WTC11 (cell line): ENCODE data around the gene PDZK1. TPM values are rescaled to one million over a fixed set of nuclear protein-coding genes. Genes with fewer than 3 reads are reported as not detected.

Source experiments
- ATAC-seq: fragments of 200-7000 bp; cut with Tn5 transposase; 2 replicates; pipeline ENCODE4 v1.10.0; 2021; ENCODE audit warnings: mild to moderate bottlenecking, moderate library complexity
- CTCF ChIA-PET: fragments of 300-600 bp; sonication (Branson Sonifier 250); formaldehyde crosslinking; loops from one replicate; lab custom pipeline; 2021; ENCODE audit warnings: antibody characterized with exemption; lab: Charles Lee
- POLR2A ChIA-PET: fragments of 350-600 bp; sonication (Branson Sonifier 250); formaldehyde crosslinking; loops from one replicate; lab custom pipeline; 2021; ENCODE audit warnings: antibody characterized with exemption; lab: Charles Lee
- DNase-seq: peaks from one replicate; pipeline ENCODE4 v3.0.0; 2021; ENCODE audit warnings: low spot score
- H3K27ac Mint-ChIP-seq: 2 replicates; pipeline ENCODE4 v1.8.0; 2021; ENCODE audit warnings: mixed read lengths
- H3K27me3 Mint-ChIP-seq: 2 replicates; pipeline ENCODE4 v1.8.0; 2021; ENCODE audit warnings: low read depth, mild to moderate bottlenecking, moderate library complexity, mixed read lengths
- H3K36me3 Mint-ChIP-seq: 2 replicates; pipeline ENCODE4 v1.8.0; 2021; ENCODE audit warnings: mixed read lengths
- H3K4me1 Mint-ChIP-seq: 2 replicates; pipeline ENCODE4 v1.8.0; 2022; ENCODE audit warnings: mixed read lengths
- H3K4me3 Mint-ChIP-seq: 2 replicates; pipeline ENCODE4 v1.8.0; 2021; ENCODE audit warnings: mild to moderate bottlenecking, moderate library complexity, mixed read lengths
- H3K9me3 Mint-ChIP-seq: 2 replicates; pipeline ENCODE4 v1.8.0; 2021; ENCODE audit warnings: mixed read lengths
- CREB1 ChIP-seq: sonication (generic); formaldehyde crosslinking; IDR thresholded peaks from 2 replicates; pipeline ENCODE4 v1.8.0; 2023; ENCODE audit warnings: mild to moderate bottlenecking, missing genetic modification reagents
- CREM ChIP-seq: sonication (generic); formaldehyde crosslinking; IDR thresholded peaks from 2 replicates; pipeline ENCODE4 v1.8.1; 2022; ENCODE audit warnings: mild to moderate bottlenecking, missing genetic modification reagents, moderate library complexity
- EMX1 ChIP-seq: fragments of 250-450 bp; sonication (Bioruptor Pico); IDR thresholded peaks from 2 replicates; pipeline ENCODE4 v1.8.0; 2021; ENCODE audit warnings: mild to moderate bottlenecking
- ETV6 ChIP-seq: sonication (generic); formaldehyde crosslinking; IDR thresholded peaks from 2 replicates; pipeline ENCODE4 v1.8.1; 2022; ENCODE audit warnings: mild to moderate bottlenecking, missing genetic modification reagents
- FOXP1 ChIP-seq: sonication (generic); formaldehyde crosslinking; IDR thresholded peaks from 2 replicates; pipeline ENCODE4 v1.8.0; 2022; ENCODE audit warnings: missing genetic modification reagents, mild to moderate bottlenecking, moderate library complexity, borderline replicate concordance
- HMGA2 ChIP-seq: fragments of 250-450 bp; sonication (Bioruptor Pico); IDR thresholded peaks from 2 replicates; pipeline ENCODE4 v1.4.0; 2021; ENCODE audit warnings: mild to moderate bottlenecking, moderate library complexity
- NFATC4 ChIP-seq: fragments of 250-450 bp; sonication (Bioruptor Pico); IDR thresholded peaks from 2 replicates; pipeline ENCODE4 v1.9.0; 2021; ENCODE audit warnings: mild to moderate bottlenecking
- NFE2L1 ChIP-seq: sonication (generic); formaldehyde crosslinking; IDR thresholded peaks from 2 replicates; pipeline ENCODE4 v1.8.1; 2023; ENCODE audit warnings: missing genetic modification reagents
- NR3C1 ChIP-seq: sonication (generic); formaldehyde crosslinking; conservative IDR thresholded peaks from 2 replicates; pipeline ENCODE4 v1.8.1; 2023; ENCODE audit warnings: low read depth, mild to moderate bottlenecking, missing genetic modification reagents
- OVOL2 ChIP-seq: fragments of 250-450 bp; sonication (Bioruptor Pico); IDR thresholded peaks from 2 replicates; pipeline ENCODE4 v1.9.0; 2021; ENCODE audit warnings: mild to moderate bottlenecking, borderline replicate concordance
- PRRX2 ChIP-seq: fragments of 250-450 bp; sonication (Bioruptor Pico); IDR thresholded peaks from 2 replicates; pipeline ENCODE4 v1.8.0; 2021; ENCODE audit warnings: mild to moderate bottlenecking
- RORB ChIP-seq: fragments of 250-450 bp; sonication (Bioruptor Pico); IDR thresholded peaks from 2 replicates; pipeline ENCODE4 v1.9.0; 2021; ENCODE audit warnings: mild to moderate bottlenecking
- SMAD3 ChIP-seq: sonication (generic); formaldehyde crosslinking; IDR thresholded peaks from 2 replicates; pipeline ENCODE4 v1.8.0; 2022; ENCODE audit warnings: missing genetic modification reagents, mild to moderate bottlenecking, borderline replicate concordance
- SP1 ChIP-seq: sonication (generic); formaldehyde crosslinking; conservative IDR thresholded peaks from 2 replicates; pipeline ENCODE4 v1.8.1; 2022; ENCODE audit warnings: missing genetic modification reagents
- TEAD1 ChIP-seq: sonication (generic); formaldehyde crosslinking; IDR thresholded peaks from 2 replicates; pipeline ENCODE4 v1.8.0; 2022; ENCODE audit warnings: mild to moderate bottlenecking, missing genetic modification reagents
- TEAD4 ChIP-seq: sonication (generic); formaldehyde crosslinking; IDR thresholded peaks from 2 replicates; pipeline ENCODE4 v1.8.0; 2022; ENCODE audit warnings: mild to moderate bottlenecking, missing genetic modification reagents
- TP53 ChIP-seq: sonication (generic); formaldehyde crosslinking; IDR thresholded peaks from 2 replicates; pipeline ENCODE4 v1.8.1; 2023; ENCODE audit warnings: mild to moderate bottlenecking, missing genetic modification reagents
- ZNF232 ChIP-seq: sonication (generic); formaldehyde crosslinking; IDR thresholded peaks from 2 replicates; pipeline ENCODE4 v1.8.0; 2022; ENCODE audit warnings: mild to moderate bottlenecking, missing genetic modification reagents
- ZNF317 ChIP-seq: sonication (generic); formaldehyde crosslinking; IDR thresholded peaks from 2 replicates; pipeline ENCODE4 v1.8.1; 2023; ENCODE audit warnings: low read depth, mild to moderate bottlenecking, moderate library complexity, missing genetic modification reagents, borderline replicate concordance
- ZNF416 ChIP-seq: fragments of 250-450 bp; sonication (Bioruptor Pico); IDR thresholded peaks from 2 replicates; pipeline ENCODE4 v1.9.0; 2021; ENCODE audit warnings: mild to moderate bottlenecking, inconsistent platforms
- ZNF423 ChIP-seq: fragments of 250-450 bp; sonication (Bioruptor Pico); IDR thresholded peaks from 2 replicates; pipeline ENCODE4 v2.1.2; 2022; ENCODE audit warnings: mild to moderate bottlenecking, moderate library complexity
- total RNA-seq: library from RNA; stranded (reverse); gene quantifications from 3 replicates; pipeline ENCODE4 v1.2.3, GENCODE V29; 2021
- TF ChIP-seq, protein P1 (sequence below): sonication (generic); formaldehyde crosslinking; IDR thresholded peaks from 2 replicates; pipeline ENCODE4 v1.8.1; 2022; ENCODE audit warnings: missing genetic modification reagents, borderline replicate concordance
- TF ChIP-seq, protein P2 (sequence below): sonication (generic); formaldehyde crosslinking; IDR thresholded peaks from 2 replicates; pipeline ENCODE4 v1.8.1; 2022; ENCODE audit warnings: mild to moderate bottlenecking, moderate library complexity, missing genetic modification reagents
- TF ChIP-seq, protein P3 (sequence below): sonication (generic); formaldehyde crosslinking; IDR thresholded peaks from 2 replicates; pipeline ENCODE4 v1.8.1; 2022; ENCODE audit warnings: low read depth, missing genetic modification reagents, borderline replicate concordance
- TF ChIP-seq, protein P4 (sequence below): sonication (generic); formaldehyde crosslinking; IDR thresholded peaks from 2 replicates; pipeline ENCODE4 v1.8.1; 2023; ENCODE audit warnings: mild to moderate bottlenecking, moderate library complexity, missing genetic modification reagents
- TF ChIP-seq, protein P5 (sequence below): sonication (generic); formaldehyde crosslinking; IDR thresholded peaks from 2 replicates; pipeline ENCODE4 v1.8.0; 2022; ENCODE audit warnings: missing genetic modification reagents
- TF ChIP-seq, protein P6 (sequence below): sonication (generic); formaldehyde crosslinking; IDR thresholded peaks from 2 replicates; pipeline ENCODE4 v1.8.1; 2023; ENCODE audit warnings: mild to moderate bottlenecking, missing genetic modification reagents

The PDZK1 gene
- total RNA-seq, 1 experiment from 2014 or later: 0.77 TPM

DNA sequence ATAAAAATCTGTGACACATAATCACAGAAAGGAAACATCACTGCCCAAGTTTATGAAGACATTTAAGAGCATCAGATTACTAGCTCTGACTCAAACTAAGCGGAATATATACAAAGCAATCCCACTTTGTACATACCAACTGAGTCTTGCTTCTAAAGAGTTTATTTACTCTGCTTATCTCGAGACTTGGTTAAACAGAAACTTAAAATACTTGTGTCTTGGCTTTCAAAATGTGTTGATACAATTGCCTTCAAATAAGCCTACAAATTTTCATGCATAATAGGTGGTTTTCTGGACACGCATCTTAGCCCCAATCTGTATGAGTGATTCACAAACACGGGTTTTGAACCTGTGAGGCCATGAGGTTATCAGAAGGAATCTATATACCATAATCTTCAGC, 33.1 kb upstream of the PDZK1 start:
- no peak for TF ChIP-seq SMAD3 (CRISPR knock-in tag)
- TF ChIP-seq TEAD4: no peak
- TF ChIP-seq, protein P1, sequence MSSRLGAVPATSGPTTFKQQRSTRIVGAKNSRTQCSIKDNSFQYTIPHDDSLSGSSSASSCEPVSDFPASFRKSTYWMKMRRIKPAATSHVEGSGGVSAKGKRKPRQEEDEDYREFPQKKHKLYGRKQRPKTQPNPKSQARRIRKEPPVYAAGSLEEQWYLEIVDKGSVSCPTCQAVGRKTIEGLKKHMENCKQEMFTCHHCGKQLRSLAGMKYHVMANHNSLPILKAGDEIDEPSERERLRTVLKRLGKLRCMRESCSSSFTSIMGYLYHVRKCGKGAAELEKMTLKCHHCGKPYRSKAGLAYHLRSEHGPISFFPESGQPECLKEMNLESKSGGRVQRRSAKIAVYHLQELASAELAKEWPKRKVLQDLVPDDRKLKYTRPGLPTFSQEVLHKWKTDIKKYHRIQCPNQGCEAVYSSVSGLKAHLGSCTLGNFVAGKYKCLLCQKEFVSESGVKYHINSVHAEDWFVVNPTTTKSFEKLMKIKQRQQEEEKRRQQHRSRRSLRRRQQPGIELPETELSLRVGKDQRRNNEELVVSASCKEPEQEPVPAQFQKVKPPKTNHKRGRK: no peak
- TF ChIP-seq RORB: no peak
- no peak for TF ChIP-seq NR3C1 (CRISPR knock-in tag)
- TF ChIP-seq OVOL2 (CRISPR knock-in tag): no peak
- TF ChIP-seq, protein P2, sequence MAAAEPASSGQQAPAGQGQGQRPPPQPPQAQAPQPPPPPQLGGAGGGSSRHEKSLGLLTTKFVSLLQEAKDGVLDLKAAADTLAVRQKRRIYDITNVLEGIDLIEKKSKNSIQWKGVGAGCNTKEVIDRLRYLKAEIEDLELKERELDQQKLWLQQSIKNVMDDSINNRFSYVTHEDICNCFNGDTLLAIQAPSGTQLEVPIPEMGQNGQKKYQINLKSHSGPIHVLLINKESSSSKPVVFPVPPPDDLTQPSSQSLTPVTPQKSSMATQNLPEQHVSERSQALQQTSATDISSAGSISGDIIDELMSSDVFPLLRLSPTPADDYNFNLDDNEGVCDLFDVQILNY: no peak
- TF ChIP-seq, protein P3, sequence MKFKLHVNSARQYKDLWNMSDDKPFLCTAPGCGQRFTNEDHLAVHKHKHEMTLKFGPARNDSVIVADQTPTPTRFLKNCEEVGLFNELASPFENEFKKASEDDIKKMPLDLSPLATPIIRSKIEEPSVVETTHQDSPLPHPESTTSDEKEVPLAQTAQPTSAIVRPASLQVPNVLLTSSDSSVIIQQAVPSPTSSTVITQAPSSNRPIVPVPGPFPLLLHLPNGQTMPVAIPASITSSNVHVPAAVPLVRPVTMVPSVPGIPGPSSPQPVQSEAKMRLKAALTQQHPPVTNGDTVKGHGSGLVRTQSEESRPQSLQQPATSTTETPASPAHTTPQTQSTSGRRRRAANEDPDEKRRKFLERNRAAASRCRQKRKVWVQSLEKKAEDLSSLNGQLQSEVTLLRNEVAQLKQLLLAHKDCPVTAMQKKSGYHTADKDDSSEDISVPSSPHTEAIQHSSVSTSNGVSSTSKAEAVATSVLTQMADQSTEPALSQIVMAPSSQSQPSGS (CRISPR knock-in tag): no peak
- no peak for TF ChIP-seq NFATC4 (CRISPR knock-in tag)
- no peak for TF ChIP-seq ZNF423 (CRISPR knock-in tag)
- DNase-seq: no peak
- H3K9me3 Mint-ChIP-seq: no peaks in the 10 kb centered on the region
- CTCF ChIA-PET: interaction anchor here (2.1 kb wide), 1 partner anchor 19 kb away, joined by 6 read pairs; no protein-coding TSS in a partner anchor
- H3K36me3 Mint-ChIP-seq: peaks cover 2% of the 10 kb centered on the region; the same call in 1 of the 2 replicates
- H3K27me3 Mint-ChIP-seq: no peaks in the 10 kb centered on the region
- POLR2A ChIA-PET: no interaction called here
- H3K4me3 Mint-ChIP-seq: no peak overlapping the region
- H3K27ac Mint-ChIP-seq: no peak overlapping the region
- no peak for ATAC-seq
- H3K4me1 Mint-ChIP-seq: no peaks in the 10 kb centered on the region

DNA sequence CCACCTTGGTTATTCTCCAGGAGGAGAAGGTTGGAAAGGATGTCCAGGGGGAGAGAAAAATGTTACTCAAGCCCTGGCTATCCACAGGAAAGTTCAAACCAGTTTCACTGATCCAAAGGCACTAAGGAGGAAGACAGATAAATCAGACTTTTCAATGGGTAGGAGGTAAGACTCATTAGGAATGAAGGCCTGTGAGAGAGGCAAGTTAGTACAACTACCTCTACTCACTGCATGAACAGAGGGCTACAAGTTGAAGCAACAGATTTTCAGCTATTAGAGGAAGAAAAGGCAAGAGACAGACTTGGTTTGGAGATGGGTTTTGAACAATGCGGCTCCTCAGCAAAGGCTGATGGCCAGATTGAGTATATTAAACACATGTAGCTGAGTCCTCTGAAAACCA, 29.0 kb upstream of the PDZK1 start:
- ChIA-PET POLR2A (no interaction called here), CTCF (no interaction called here)
- Mint-ChIP-seq H3K4me3 (no peak overlapping the region), H3K4me1 (peaks cover 10% of the 10 kb centered on the region), H3K27ac (no peak overlapping the region), H3K36me3 (no peaks in the 10 kb centered on the region), H3K9me3 (no peaks in the 10 kb centered on the region), H3K27me3 (no peaks in the 10 kb centered on the region)
- ATAC-seq (no peak), DNase-seq (no peak)
- TF ChIP-seq CREM (no peak), ZNF232 (CRISPR knock-in tag) (no peak), FOXP1 (CRISPR knock-in tag) (no peak), NFE2L1 (no peak), HMGA2 (CRISPR knock-in tag) (no peak), TP53 (CRISPR knock-in tag) (no peak), CREB1 (CRISPR knock-in tag) (no peak), EMX1 (no peak), SP1 (no peak), ZNF416 (CRISPR knock-in tag) (no peak), TEAD1 (CRISPR knock-in tag) (no peak), ETV6 (CRISPR knock-in tag) (no peak), ZNF317 (CRISPR knock-in tag) (no peak), PRRX2 (no peak), OVOL2 (CRISPR knock-in tag) (no peak)
- TF ChIP-seq, protein P4, sequence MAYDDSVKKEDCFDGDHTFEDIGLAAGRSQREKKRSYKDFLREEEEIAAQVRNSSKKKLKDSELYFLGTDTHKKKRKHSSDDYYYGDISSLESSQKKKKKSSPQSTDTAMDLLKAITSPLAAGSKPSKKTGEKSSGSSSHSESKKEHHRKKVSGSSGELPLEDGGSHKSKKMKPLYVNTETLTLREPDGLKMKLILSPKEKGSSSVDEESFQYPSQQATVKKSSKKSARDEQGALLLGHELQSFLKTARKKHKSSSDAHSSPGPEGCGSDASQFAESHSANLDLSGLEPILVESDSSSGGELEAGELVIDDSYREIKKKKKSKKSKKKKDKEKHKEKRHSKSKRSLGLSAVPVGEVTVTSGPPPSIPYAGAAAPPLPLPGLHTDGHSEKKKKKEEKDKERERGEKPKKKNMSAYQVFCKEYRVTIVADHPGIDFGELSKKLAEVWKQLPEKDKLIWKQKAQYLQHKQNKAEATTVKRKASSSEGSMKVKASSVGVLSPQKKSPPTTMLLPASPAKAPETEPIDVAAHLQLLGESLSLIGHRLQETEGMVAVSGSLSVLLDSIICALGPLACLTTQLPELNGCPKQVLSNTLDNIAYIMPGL (CRISPR knock-in tag): no peak
- TF ChIP-seq, protein P5, sequence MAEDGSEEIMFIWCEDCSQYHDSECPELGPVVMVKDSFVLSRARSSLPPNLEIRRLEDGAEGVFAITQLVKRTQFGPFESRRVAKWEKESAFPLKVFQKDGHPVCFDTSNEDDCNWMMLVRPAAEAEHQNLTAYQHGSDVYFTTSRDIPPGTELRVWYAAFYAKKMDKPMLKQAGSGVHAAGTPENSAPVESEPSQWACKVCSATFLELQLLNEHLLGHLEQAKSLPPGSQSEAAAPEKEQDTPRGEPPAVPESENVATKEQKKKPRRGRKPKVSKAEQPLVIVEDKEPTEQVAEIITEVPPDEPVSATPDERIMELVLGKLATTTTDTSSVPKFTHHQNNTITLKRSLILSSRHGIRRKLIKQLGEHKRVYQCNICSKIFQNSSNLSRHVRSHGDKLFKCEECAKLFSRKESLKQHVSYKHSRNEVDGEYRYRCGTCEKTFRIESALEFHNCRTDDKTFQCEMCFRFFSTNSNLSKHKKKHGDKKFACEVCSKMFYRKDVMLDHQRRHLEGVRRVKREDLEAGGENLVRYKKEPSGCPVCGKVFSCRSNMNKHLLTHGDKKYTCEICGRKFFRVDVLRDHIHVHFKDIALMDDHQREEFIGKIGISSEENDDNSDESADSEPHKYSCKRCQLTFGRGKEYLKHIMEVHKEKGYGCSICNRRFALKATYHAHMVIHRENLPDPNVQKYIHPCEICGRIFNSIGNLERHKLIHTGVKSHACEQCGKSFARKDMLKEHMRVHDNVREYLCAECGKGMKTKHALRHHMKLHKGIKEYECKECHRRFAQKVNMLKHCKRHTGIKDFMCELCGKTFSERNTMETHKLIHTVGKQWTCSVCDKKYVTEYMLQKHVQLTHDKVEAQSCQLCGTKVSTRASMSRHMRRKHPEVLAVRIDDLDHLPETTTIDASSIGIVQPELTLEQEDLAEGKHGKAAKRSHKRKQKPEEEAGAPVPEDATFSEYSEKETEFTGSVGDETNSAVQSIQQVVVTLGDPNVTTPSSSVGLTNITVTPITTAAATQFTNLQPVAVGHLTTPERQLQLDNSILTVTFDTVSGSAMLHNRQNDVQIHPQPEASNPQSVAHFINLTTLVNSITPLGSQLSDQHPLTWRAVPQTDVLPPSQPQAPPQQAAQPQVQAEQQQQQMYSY: no peak
- TF ChIP-seq, protein P6, sequence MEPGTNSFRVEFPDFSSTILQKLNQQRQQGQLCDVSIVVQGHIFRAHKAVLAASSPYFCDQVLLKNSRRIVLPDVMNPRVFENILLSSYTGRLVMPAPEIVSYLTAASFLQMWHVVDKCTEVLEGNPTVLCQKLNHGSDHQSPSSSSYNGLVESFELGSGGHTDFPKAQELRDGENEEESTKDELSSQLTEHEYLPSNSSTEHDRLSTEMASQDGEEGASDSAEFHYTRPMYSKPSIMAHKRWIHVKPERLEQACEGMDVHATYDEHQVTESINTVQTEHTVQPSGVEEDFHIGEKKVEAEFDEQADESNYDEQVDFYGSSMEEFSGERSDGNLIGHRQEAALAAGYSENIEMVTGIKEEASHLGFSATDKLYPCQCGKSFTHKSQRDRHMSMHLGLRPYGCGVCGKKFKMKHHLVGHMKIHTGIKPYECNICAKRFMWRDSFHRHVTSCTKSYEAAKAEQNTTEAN (CRISPR knock-in tag): no peak
